Measurements from ENCODE around the gene TARP.

Gene TARP

DNA sequence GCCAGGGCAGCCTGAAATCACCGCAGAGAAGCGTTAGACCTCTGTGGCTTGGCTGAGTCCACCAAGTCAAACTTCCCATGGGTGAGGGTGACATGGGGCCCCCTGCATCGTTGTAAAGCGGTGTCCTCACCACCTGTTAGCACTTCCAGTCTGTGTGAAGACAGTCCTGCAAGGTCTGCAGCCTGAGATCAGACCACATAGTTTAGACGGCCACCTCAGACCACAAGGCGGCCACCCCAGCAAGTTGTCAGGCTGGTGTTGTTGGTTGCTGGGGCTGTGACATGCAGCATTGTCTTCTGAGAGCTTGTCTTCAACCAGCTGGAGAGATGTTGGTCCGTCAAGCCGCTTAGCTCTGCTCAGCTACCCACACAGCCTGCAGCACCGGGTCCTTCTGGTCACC, 44.1 kb upstream of the TARP start:
- H3K4me1 ChIP-seq (ENCODE audit: control insufficient read depth in 2 of 2, insufficient read depth in 2 of 2, low read length in 2 of 2): peaks cover 2 to 50% of the 10 kb centered on the region in 2 donors
- H3K27me3 ChIP-seq (ENCODE audit: control insufficient read depth in 2 of 2, insufficient read depth in 1 of 2, low read length in 1 of 2): no peaks in the 10 kb centered on the region
- H3K4me3 ChIP-seq (ENCODE audit: low read length in 2 of 2): peak overlapping the region; percentile 16 to 23
- no peaks in the 10 kb centered on the region for H3K36me3 ChIP-seq (ENCODE audit: control insufficient read depth in 2 of 2, insufficient read depth in 2 of 2, low read length in 1 of 2)
- peak overlapping the region in 1 of 2 donors; percentile 64 for H3K27ac ChIP-seq (ENCODE audit: low read depth in 1 of 2, low read length in 1 of 2)
- peak in 1 of 9 donors; percentile 37 for DNase-seq (ENCODE audit: low read depth in 6 of 9, low spot score in 9 of 9)
- WGBS: 28% methylated on average over 9 of the region's 9 CpGs
- H3K9me3 ChIP-seq (ENCODE audit: control insufficient read depth in 2 of 2, insufficient read depth in 1 of 2, low read length in 1 of 2): no peaks in the 10 kb centered on the region

DNA sequence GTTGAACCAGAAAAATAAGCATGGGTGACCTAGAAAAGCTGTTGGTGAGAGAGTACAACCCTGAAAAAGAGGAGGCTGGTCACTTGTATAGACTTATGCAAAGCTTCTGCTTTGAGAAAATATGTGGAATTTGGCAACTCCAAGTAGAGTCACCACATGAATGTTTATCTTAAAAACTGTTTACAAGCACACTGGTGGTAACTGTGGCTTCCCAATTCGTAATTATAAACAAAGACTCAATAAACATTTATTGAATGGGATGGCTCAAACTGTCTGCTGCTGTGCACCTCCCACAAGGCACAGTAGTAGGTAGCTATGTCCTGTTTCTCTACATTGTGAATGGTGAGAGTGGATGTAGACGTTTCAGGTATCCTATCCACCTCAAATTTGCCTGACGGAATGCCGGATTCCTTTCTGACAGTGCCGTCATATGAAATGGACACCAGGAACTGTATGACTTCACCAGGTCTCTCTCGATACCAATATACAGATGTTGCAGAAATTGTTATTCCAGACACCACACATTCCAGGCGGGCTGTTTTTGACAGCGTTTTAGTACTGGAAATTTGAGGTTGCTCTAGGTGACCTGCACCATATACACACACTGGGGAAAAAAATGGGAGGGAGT, 43.4 kb upstream of the TARP start:
- no peaks in the 10 kb centered on the region for H3K9me3 ChIP-seq (ENCODE audit: control insufficient read depth in 2 of 2, insufficient read depth in 1 of 2, low read length in 1 of 2)
- no peaks in the 10 kb centered on the region for H3K36me3 ChIP-seq (ENCODE audit: control insufficient read depth in 2 of 2, insufficient read depth in 2 of 2, low read length in 1 of 2)
- peaks cover 2 to 44% of the 10 kb centered on the region in 2 donors for H3K4me1 ChIP-seq (ENCODE audit: control insufficient read depth in 2 of 2, insufficient read depth in 2 of 2, low read length in 2 of 2)
- H3K27ac ChIP-seq (ENCODE audit: low read depth in 1 of 2, low read length in 1 of 2): peak overlapping the region in 1 of 2 donors; percentile 64
- H3K4me3 ChIP-seq (ENCODE audit: low read length in 2 of 2): peak overlapping the region; percentile 16 to 23
- no peak for DNase-seq (ENCODE audit: low read depth in 6 of 9, low spot score in 9 of 9)
- WGBS: 18% methylated on average over 8 of the region's 8 CpGs
- H3K27me3 ChIP-seq (ENCODE audit: control insufficient read depth in 2 of 2, insufficient read depth in 1 of 2, low read length in 1 of 2): no peaks in the 10 kb centered on the region

DNA sequence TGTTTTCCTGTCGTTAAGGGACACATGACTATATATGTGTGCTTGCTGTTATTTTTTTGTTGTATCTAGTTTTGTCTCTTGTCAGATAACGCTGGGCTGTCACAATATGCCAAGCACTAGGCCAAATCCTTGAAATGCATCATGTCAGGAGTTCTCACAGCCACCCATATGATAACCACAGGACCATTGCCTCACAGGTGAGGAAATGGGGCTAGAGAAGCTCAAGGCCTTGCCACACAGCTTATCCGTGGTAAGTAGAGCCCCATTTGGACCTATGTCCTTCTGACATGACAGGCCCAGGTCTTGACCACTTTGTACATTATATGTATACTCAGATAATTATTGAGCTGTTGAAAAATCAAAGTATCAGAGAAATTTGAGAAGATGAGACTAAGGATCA, 42.0 kb upstream of the TARP start:
- 47% methylated on average over 3 of the region's 3 CpGs for WGBS
- Histone ChIP-seq H3K9me3 (ENCODE audit: control insufficient read depth in 2 of 2, insufficient read depth in 1 of 2, low read length in 1 of 2) (no peaks in the 10 kb centered on the region), H3K27me3 (ENCODE audit: control insufficient read depth in 2 of 2, insufficient read depth in 1 of 2, low read length in 1 of 2) (no peaks in the 10 kb centered on the region), H3K27ac (ENCODE audit: low read depth in 1 of 2, low read length in 1 of 2) (no peak overlapping the region), H3K4me3 (ENCODE audit: low read length in 2 of 2) (no peak overlapping the region), H3K4me1 (ENCODE audit: control insufficient read depth in 2 of 2, insufficient read depth in 2 of 2, low read length in 2 of 2) (peaks cover 0 to 43% of the 10 kb centered on the region in 2 donors), H3K36me3 (ENCODE audit: control insufficient read depth in 2 of 2, insufficient read depth in 2 of 2, low read length in 1 of 2) (no peaks in the 10 kb centered on the region)
- no peak for DNase-seq (ENCODE audit: low read depth in 6 of 9, low spot score in 9 of 9)

DNA sequence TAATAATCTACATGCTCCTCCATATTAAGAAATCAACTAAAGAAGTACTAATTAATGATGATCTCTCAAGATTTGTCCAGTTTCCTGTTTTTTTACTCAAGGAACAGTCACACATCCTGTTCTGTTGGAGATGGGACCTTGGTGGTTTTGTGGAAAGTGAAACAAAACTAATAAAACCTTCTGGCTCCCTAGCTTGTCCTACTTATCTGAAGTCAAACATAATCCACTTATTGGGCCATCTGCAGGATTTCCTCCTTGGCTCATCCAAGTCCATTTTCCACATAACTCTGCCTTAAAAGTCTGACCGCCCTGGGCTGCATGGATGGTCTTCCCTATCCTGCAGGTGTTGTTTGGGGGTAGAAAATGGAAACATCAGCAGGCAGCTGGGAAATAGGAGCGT, 39.4 kb upstream of the TARP start:
- H3K27me3 ChIP-seq (ENCODE audit: control insufficient read depth in 2 of 2, insufficient read depth in 1 of 2, low read length in 1 of 2): no peaks in the 10 kb centered on the region
- H3K36me3 ChIP-seq (ENCODE audit: control insufficient read depth in 2 of 2, insufficient read depth in 2 of 2, low read length in 1 of 2): no peaks in the 10 kb centered on the region
- DNase-seq (ENCODE audit: low read depth in 6 of 9, low spot score in 9 of 9): no peak
- no peak overlapping the region for H3K4me3 ChIP-seq (ENCODE audit: low read length in 2 of 2)
- H3K9me3 ChIP-seq (ENCODE audit: control insufficient read depth in 2 of 2, insufficient read depth in 1 of 2, low read length in 1 of 2): no peaks in the 10 kb centered on the region
- WGBS: 30% methylated on average over 2 of the region's 2 CpGs
- peaks cover 0 to 37% of the 10 kb centered on the region in 2 donors for H3K4me1 ChIP-seq (ENCODE audit: control insufficient read depth in 2 of 2, insufficient read depth in 2 of 2, low read length in 2 of 2)
- H3K27ac ChIP-seq (ENCODE audit: low read depth in 1 of 2, low read length in 1 of 2): peak overlapping the region in 1 of 2 donors; percentile 77

DNA sequence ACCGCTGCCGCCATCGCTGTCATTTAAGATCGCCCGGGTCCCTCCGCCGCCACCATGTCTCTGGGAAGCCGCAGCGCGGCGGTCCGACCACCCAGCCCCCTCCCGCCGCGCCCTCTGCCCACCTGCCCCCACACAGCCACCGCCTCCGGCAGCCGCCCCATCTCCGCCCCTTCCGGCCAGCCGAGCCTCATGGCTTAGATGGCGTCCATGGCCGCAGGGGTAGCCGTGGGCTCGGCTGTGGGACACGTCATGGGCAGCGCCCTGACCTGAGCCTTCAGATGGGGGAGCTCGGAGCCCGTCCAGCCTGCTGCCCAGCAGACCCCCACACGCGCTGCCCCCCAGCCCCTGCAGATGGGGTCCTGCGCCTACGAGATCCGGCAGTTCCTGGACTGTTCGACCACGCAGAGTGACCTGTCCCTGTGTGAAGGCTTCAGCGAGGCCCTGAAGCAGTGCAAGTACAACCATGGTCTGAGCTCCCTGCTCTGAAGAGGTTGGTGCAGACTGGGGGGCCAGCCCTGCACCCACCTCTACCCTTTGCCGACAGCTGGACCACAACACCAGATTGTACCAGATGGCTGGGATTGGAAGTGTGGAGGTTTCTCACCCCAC, 38.0 kb upstream of the TARP start:
- peak overlapping the region; percentile 52 to 66 for H3K27ac ChIP-seq (ENCODE audit: low read depth in 1 of 2, low read length in 1 of 2)
- no peaks in the 10 kb centered on the region for H3K36me3 ChIP-seq (ENCODE audit: control insufficient read depth in 2 of 2, insufficient read depth in 2 of 2, low read length in 1 of 2)
- peaks cover 0 to 41% of the 10 kb centered on the region in 2 donors for H3K4me1 ChIP-seq (ENCODE audit: control insufficient read depth in 2 of 2, insufficient read depth in 2 of 2, low read length in 2 of 2)
- no peak for DNase-seq (ENCODE audit: low read depth in 6 of 9, low spot score in 9 of 9)
- no peaks in the 10 kb centered on the region for H3K9me3 ChIP-seq (ENCODE audit: control insufficient read depth in 2 of 2, insufficient read depth in 1 of 2, low read length in 1 of 2)
- no peaks in the 10 kb centered on the region for H3K27me3 ChIP-seq (ENCODE audit: control insufficient read depth in 2 of 2, insufficient read depth in 1 of 2, low read length in 1 of 2)
- WGBS: 10% methylated on average over 29 of the region's 38 CpGs
- peak overlapping the region; percentile 36 to 41 for H3K4me3 ChIP-seq (ENCODE audit: low read length in 2 of 2)

DNA sequence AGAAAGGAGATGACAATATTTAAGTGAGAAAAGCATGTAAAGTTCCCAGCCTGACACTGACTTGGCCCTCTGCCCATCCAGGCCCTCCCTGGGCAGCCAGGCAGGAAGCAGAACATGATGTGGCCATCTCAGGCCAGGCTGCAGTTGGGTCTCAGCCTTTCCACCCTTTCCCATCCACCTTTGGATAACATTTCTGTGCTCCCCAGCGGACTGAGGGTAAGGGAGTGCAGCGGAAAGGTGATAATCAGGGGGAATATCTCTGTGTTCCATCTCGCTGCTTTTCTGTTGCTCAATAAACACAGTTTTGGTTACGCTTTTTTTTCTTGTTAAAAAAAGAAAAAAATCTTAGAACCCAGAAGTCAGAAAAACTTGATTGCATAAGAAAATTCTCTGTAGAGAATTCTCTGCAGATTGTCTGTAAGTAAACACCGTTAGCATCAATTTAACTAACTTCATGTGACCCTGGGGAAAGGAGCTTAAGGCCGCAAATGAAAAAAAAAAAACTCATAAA, 37.2 kb upstream of the TARP start:
- no peaks in the 10 kb centered on the region for H3K9me3 ChIP-seq (ENCODE audit: control insufficient read depth in 2 of 2, insufficient read depth in 1 of 2, low read length in 1 of 2)
- peaks cover 0 to 47% of the 10 kb centered on the region in 2 donors for H3K4me1 ChIP-seq (ENCODE audit: control insufficient read depth in 2 of 2, insufficient read depth in 2 of 2, low read length in 2 of 2)
- H3K36me3 ChIP-seq (ENCODE audit: control insufficient read depth in 2 of 2, insufficient read depth in 2 of 2, low read length in 1 of 2): no peaks in the 10 kb centered on the region
- no peak for DNase-seq (ENCODE audit: low read depth in 6 of 9, low spot score in 9 of 9)
- H3K27me3 ChIP-seq (ENCODE audit: control insufficient read depth in 2 of 2, insufficient read depth in 1 of 2, low read length in 1 of 2): no peaks in the 10 kb centered on the region
- peak overlapping the region in 1 of 2 donors; percentile 41 for H3K4me3 ChIP-seq (ENCODE audit: low read length in 2 of 2)
- H3K27ac ChIP-seq (ENCODE audit: low read depth in 1 of 2, low read length in 1 of 2): peak overlapping the region; percentile 28 to 31
- 12% methylated on average over 6 of the region's 6 CpGs for WGBS

DNA sequence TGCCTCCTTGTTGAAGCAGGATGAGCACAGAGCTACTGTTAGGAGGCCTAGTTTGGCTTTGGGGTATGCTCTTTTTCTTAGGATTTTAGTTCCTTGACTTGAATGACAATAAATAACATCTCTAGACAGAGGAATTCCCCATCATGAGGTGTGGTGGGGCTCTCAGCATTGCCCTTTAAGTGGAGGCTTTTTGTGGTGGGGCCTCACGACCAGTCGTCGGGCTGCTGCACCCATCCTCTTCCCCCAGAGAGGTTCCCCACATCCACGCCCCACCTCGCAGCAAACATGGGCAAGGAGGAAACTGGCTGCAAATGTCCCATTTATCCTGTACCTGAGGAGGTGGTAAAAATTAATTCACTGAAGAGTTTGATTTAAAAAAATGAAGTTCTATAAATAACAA, 36.1 kb upstream of the TARP start:
- Histone ChIP-seq H3K27me3 (ENCODE audit: control insufficient read depth in 2 of 2, insufficient read depth in 1 of 2, low read length in 1 of 2) (no peaks in the 10 kb centered on the region), H3K4me3 (ENCODE audit: low read length in 2 of 2) (no peak overlapping the region), H3K36me3 (ENCODE audit: control insufficient read depth in 2 of 2, insufficient read depth in 2 of 2, low read length in 1 of 2) (no peaks in the 10 kb centered on the region), H3K9me3 (ENCODE audit: control insufficient read depth in 2 of 2, insufficient read depth in 1 of 2, low read length in 1 of 2) (no peaks in the 10 kb centered on the region), H3K27ac (ENCODE audit: low read depth in 1 of 2, low read length in 1 of 2) (no peak overlapping the region), H3K4me1 (ENCODE audit: control insufficient read depth in 2 of 2, insufficient read depth in 2 of 2, low read length in 2 of 2) (peaks cover 0 to 54% of the 10 kb centered on the region in 2 donors)
- 25% methylated on average over 5 of the region's 5 CpGs for WGBS
- DNase-seq (ENCODE audit: low read depth in 6 of 9, low spot score in 9 of 9): no peak

DNA sequence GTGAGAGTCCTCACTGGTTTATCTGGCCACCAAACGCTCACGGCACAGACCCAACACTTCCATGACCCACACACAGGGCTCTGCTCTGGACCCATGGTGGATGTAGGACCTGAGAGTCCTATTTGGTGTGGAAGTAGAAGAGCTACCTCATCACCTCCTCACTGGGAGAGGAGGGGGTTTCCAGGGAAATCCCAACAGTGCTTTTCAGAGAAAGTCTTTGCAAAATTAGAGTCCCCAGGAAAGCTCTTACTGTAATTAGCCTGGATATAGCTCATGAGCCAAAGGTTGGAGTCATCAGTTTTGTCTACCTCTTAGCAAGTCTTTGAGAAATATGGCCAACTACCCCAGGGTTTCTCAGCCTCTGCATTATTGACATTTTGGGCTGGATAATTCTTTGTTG, 34.7 kb upstream of the TARP start:
- Histone ChIP-seq H3K27ac (ENCODE audit: low read depth in 1 of 2, low read length in 1 of 2) (no peak overlapping the region), H3K4me3 (ENCODE audit: low read length in 2 of 2) (no peak overlapping the region), H3K36me3 (ENCODE audit: control insufficient read depth in 2 of 2, insufficient read depth in 2 of 2, low read length in 1 of 2) (no peaks in the 10 kb centered on the region), H3K27me3 (ENCODE audit: control insufficient read depth in 2 of 2, insufficient read depth in 1 of 2, low read length in 1 of 2) (no peaks in the 10 kb centered on the region), H3K4me1 (ENCODE audit: control insufficient read depth in 2 of 2, insufficient read depth in 2 of 2, low read length in 2 of 2) (peaks cover 0 to 54% of the 10 kb centered on the region in 2 donors), H3K9me3 (ENCODE audit: control insufficient read depth in 2 of 2, insufficient read depth in 1 of 2, low read length in 1 of 2) (no peaks in the 10 kb centered on the region)
- WGBS: 100% methylated on average over 2 of the region's 2 CpGs
- DNase-seq (ENCODE audit: low read depth in 6 of 9, low spot score in 9 of 9): no peak

DNA sequence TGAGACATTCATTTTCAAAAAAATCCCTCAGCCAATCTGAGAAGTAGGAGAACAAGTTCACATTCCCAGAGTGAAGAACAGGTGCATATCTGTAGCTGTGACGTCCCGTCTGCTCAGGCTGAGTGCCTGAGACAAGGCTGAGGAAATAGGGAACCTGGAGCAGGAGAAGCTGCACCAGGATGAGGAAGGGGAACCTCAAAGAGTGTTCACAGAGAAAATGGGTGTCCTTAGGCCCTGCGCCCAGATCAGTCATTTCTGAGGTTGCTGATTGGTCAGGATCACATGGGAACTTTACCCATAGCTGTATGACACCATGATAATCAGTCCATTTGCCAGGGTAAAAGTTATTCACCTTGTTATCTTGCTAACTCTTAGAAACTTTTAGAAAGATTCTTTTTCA, 34.2 kb upstream of the TARP start:
- no peaks in the 10 kb centered on the region for H3K36me3 ChIP-seq (ENCODE audit: control insufficient read depth in 2 of 2, insufficient read depth in 2 of 2, low read length in 1 of 2)
- 87% methylated on average over 3 of the region's 3 CpGs for WGBS
- no peaks in the 10 kb centered on the region for H3K27me3 ChIP-seq (ENCODE audit: control insufficient read depth in 2 of 2, insufficient read depth in 1 of 2, low read length in 1 of 2)
- H3K27ac ChIP-seq (ENCODE audit: low read depth in 1 of 2, low read length in 1 of 2): no peak overlapping the region
- H3K4me3 ChIP-seq (ENCODE audit: low read length in 2 of 2): no peak overlapping the region
- DNase-seq (ENCODE audit: low read depth in 6 of 9, low spot score in 9 of 9): no peak
- no peaks in the 10 kb centered on the region for H3K9me3 ChIP-seq (ENCODE audit: control insufficient read depth in 2 of 2, insufficient read depth in 1 of 2, low read length in 1 of 2)
- peaks cover 0 to 50% of the 10 kb centered on the region in 2 donors for H3K4me1 ChIP-seq (ENCODE audit: control insufficient read depth in 2 of 2, insufficient read depth in 2 of 2, low read length in 2 of 2)

Data from thymus (tissue), 11 donors.